GM21529 (cell line): ENCODE results near the gene MPHOSPH8.
"Not testable (repeated sequence)": the region's sequence is repeated elsewhere in the genome, so short reads cannot be mapped to it uniquely, and the experiment has no call there.

Source experiments
- ATAC-seq: cut with Tn5 transposase; IDR thresholded peaks from one replicate; pipeline ENCODE4 v1.9.1; 2021; ENCODE audit not compliant: unreplicated experiment

The MPHOSPH8 gene

DNA sequence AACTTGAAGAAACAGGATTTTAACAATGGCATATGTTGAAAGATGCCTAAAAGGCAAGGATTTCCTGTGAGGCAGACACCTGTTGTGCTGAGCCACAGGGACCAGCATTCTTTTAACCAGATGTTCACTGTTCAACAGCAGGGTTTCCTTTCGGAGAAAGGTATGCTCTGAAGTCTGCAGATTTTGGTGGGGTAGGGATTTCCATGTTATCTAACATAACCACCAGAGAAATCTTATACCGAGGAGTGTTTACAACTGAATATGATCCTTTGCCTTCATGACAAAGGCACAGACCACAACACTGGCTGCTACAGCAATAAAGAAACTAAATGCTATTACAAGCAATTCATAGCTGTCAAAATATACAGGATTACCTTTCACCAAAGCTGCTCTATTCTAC lies 48.1 kb downstream of the MPHOSPH8 start:
- no peak for ATAC-seq

DNA sequence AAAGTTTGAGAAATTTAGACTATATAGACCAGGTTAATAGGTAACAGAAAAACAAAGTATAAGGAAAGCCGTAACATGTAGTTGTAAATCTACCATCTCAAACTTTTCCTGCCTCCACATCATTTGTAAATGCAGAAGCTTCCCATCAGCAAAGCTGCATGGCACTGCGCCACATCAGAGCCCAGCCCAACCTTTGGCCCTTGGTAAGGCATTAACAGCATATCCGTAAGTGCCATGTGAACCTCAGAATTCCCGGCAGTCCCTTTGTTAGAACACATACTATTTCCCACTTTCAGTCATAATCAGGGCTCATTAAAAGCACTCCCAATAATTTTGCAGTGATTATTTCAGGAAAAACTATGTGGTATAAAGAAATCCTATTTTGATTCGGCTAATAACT lies 51.6 kb downstream of the MPHOSPH8 start:
- no peak for ATAC-seq

DNA sequence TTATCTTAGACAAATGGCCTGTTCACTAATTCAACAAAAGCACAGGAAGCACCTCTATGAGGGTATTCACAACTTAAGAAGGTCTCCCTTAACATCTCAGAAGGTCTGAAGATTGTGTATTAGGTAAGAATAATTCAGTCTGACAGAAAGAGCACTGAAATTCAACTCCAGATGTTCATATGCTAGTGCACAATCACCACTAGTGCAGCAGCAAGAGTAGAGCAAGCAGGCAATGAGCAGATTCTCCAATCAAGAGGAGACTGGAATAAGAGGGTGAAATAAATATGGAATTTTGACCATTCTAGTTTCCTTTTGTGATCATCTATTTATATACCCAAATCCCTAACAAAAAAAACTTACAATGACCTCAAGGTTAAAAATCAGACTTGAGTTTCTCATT lies 52.0 kb downstream of the MPHOSPH8 start:
- no peak for ATAC-seq

DNA sequence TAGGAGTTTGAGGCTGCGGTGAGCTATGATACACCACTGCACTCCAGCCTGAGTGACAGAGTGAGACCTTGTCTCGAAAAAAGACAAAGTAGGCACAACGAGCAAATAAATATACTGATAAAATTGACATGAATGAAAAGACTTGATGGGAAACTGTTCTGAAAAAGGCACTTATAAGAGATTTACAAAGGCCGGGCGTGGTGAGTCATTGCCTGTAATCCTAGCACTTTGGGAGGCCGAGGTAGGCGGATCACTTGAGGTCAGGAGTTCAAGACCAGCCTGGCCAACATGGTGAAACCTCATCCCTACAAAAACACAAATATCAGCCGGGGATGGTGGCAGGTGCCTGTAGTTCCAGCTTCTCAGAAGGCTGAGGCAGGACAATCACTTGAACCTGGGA lies 58.0 kb downstream of the MPHOSPH8 start:
- not testable (repeated sequence) for ATAC-seq

DNA sequence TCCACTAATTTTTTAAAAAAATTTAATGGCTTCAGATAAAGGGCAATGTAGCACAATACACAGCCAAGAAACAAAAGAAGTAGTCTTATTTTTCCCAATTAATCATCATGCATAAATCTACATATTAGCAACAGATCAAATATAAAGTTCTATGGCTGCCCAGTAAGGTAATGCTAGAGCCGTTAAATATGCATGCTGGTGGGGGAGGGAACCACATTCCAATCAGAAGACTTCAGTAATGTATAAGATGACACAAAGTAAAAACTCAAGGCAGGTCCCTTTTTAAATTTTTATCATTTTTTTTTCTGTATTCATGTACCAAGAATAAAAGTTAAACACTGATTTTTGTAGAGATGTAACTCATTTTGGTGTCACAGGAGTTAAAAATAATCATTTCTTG lies 62.0 kb downstream of the MPHOSPH8 start:
- ATAC-seq: no peak

DNA sequence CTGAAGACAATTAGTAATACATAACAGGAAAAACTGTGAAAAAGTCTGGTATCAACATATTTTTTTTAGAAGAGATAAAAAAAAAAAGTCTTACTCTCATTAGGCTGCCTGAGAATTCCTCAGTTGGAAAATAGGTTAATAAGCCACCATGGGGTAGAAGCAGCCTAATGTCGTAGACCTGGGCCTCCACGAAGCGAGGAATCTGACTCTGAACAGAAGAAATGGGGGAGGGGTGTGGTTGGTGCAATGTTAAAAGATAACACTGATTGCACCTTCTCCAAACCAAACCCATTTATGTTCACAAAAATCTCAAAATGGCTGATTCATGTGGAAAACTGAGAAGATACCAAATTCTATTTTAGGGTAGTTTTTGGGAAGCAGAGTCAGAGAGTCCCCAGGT lies 62.4 kb downstream of the MPHOSPH8 start:
- no peak for ATAC-seq

DNA sequence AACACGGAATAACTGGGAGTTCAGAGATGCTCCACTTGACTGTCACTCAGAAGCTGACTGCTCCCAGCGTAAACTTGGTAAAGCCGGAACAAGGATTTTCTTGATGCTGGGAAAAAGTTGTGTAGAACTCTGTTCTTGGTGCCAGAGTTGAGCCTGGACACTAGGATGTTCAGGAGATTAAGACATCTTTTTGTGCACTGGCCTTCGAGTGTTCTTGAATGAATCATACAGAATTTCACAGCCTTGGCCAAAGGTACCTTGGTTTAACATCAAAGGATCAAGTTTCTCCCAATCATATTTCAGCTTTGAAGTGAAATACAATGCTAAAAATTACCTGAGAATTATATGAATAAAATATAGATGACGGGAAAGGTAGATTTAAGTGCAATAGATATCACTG lies 67.5 kb downstream of the MPHOSPH8 start:
- ATAC-seq: not testable (repeated sequence)

DNA sequence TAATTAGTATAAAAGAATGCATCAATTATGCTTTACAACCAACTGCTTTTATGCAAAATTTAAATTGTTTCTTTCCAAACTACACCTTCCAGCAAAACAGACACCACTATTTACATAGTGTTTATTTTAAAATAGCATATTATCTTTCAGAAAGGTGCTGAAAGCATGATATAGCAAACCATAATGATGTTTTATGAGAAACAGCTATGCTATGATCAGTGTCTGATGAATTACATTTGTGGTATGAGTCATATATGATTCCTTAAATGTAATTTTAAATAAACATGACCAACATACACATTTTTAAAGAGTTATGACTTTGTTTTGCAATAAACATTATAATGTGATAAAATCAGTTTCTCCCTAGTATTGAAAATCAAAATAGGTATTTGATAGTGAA lies 68.2 kb downstream of the MPHOSPH8 start:
- ATAC-seq: not testable (repeated sequence)

DNA sequence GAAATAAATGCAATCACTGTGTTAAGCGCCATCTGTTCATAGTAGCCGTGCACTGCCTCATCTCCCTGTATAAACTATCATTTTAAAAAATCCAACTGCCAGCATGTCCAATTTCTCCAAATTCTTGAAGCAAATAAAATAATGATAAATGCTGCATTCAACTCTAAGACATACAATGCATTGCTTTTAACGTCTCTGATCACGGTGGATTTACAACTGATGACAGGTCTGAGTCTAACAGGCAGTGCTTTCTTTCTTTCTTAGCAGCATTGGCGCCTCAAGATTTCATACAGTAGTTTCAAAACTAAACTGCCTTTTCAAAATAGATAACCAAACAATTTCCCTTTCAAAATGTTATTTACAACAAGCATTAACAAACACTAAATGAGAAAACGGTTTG lies 70.8 kb downstream of the MPHOSPH8 start:
- ATAC-seq: not testable (repeated sequence)

DNA sequence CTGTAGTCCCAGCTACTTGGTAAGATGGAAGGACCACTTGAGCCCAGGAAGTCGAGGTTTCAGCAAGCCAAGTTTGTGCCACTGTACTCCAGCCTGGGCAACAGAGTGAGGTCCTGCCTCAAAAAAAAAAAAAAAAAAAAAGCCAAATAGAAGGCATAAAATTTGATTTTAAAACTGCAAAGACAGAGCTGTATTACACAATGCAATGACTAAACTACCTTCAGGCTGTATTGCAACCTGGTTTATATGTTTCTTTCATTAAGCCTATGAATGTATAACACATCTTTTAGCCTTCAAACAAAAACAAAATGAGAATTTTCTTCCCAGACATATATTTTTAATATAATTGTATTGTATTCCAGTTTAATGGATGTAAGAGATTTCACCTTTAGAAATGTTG lies 75.6 kb downstream of the MPHOSPH8 start:
- ATAC-seq: not testable (repeated sequence)

DNA sequence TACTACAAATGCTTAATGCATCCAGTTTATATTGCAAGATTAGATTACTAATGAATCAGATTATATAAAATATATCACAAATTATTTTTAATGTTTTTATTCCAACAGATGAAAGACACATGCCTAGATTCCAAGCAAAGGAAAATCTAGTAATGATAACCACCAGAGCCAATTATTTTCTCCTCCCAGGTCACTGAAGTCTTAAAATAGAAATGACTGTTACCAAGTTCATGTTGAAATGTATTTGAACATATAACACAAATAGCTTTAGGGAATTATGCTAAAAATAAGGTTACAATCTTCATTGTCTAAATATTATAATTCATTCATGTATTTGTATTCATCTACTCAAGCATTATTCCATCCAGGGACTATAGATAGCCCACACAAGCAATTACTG lies 76.3 kb downstream of the MPHOSPH8 start:
- not testable (repeated sequence) for ATAC-seq

DNA sequence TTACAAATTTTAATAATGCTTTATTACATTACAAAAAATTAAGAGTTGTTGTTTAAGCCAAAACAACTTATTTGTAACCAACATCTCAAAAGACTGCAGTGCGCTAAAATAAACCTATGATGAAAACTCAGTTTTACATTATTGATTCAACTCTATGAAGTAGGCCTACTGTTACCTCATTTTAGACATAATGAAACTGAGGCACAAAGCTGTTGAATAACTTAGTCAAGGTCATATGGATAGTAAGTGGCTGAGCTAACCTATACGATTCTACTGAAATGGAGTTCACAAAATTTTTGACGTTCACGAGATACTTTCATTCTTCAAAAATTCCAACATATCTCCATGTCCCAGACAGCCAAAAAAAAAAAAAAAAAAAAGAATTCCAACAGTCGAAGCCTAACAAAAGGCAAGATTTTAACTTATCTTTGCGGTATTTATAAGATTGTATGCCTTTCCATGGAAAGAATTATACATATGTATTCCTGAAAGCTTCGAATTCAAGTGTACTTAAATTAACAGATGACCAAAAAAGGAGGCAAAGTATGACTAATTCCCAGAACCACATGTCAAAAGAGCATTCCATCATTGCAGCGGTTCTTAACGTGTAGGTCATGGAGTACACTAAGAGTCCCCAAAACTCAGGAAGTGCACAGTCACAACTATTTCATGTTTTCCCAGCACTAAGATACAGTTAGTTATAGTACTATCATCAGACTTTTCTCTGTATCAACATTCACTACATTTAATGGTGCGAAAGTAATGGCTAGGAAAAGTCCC lies 79.9 kb downstream of the MPHOSPH8 start:
- ATAC-seq: no peak

DNA sequence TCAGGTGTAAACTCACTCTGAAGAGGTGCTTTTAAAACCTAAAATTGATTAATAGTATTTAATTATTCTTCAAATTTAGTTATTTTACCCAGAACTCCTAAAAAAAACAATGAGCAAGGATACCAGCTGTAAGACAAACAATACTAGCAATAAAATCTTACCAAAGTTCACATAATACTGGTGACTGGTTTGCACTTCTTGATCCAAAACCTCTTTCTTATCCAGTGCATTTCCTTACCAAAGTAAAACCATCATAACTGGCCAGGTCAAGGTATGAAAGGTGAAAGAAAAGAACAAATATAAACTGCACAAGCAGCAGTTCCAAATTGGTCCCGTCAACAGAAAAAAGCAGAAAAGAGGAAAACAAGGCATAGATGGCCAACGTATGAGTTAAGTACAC lies 86.6 kb downstream of the MPHOSPH8 start:
- ATAC-seq: no peak
